WTC11 (cell line): ENCODE data around the gene BMP8B. TPM values are rescaled to one million over a fixed set of nuclear protein-coding genes. Genes with fewer than 3 reads are reported as not detected.

Source experiments
- ATAC-seq: fragments of 200-7000 bp; cut with Tn5 transposase; 2 replicates; pipeline ENCODE4 v1.10.0; 2021; ENCODE audit warnings: mild to moderate bottlenecking, moderate library complexity
- CTCF ChIA-PET: fragments of 300-600 bp; sonication (Branson Sonifier 250); formaldehyde crosslinking; loops from one replicate; lab custom pipeline; 2021; ENCODE audit warnings: antibody characterized with exemption; lab: Charles Lee
- POLR2A ChIA-PET: fragments of 350-600 bp; sonication (Branson Sonifier 250); formaldehyde crosslinking; loops from one replicate; lab custom pipeline; 2021; ENCODE audit warnings: antibody characterized with exemption; lab: Charles Lee
- DNase-seq: peaks from one replicate; pipeline ENCODE4 v3.0.0; 2021; ENCODE audit warnings: low spot score
- H3K27ac Mint-ChIP-seq: 2 replicates; pipeline ENCODE4 v1.8.0; 2021; ENCODE audit warnings: mixed read lengths
- H3K27me3 Mint-ChIP-seq: 2 replicates; pipeline ENCODE4 v1.8.0; 2021; ENCODE audit warnings: low read depth, mild to moderate bottlenecking, moderate library complexity, mixed read lengths
- H3K36me3 Mint-ChIP-seq: 2 replicates; pipeline ENCODE4 v1.8.0; 2021; ENCODE audit warnings: mixed read lengths
- H3K4me1 Mint-ChIP-seq: 2 replicates; pipeline ENCODE4 v1.8.0; 2022; ENCODE audit warnings: mixed read lengths
- H3K4me3 Mint-ChIP-seq: 2 replicates; pipeline ENCODE4 v1.8.0; 2021; ENCODE audit warnings: mild to moderate bottlenecking, moderate library complexity, mixed read lengths
- H3K9me3 Mint-ChIP-seq: 2 replicates; pipeline ENCODE4 v1.8.0; 2021; ENCODE audit warnings: mixed read lengths
- ARID4B ChIP-seq: sonication (generic); formaldehyde crosslinking; IDR thresholded peaks from 2 replicates; pipeline ENCODE4 v1.8.0; 2023; ENCODE audit warnings: missing genetic modification reagents, mild to moderate bottlenecking, borderline replicate concordance
- ATF2 ChIP-seq: sonication (generic); formaldehyde crosslinking; IDR thresholded peaks from 2 replicates; pipeline ENCODE4 v1.8.1; 2022; ENCODE audit warnings: low read depth, missing genetic modification reagents, borderline replicate concordance
- CBFB ChIP-seq: sonication (generic); formaldehyde crosslinking; IDR thresholded peaks from 2 replicates; pipeline ENCODE4 v1.8.1; 2022; ENCODE audit warnings: mild to moderate bottlenecking, low read depth, missing genetic modification reagents
- CREB1 ChIP-seq: sonication (generic); formaldehyde crosslinking; IDR thresholded peaks from 2 replicates; pipeline ENCODE4 v1.8.0; 2023; ENCODE audit warnings: mild to moderate bottlenecking, missing genetic modification reagents
- CTCF ChIP-seq: fragments of 200-600 bp; IDR thresholded peaks from 2 replicates; pipeline ENCODE4 v1.8.0; 2022; ENCODE audit warnings: antibody characterized with exemption
- ETV6 ChIP-seq: sonication (generic); formaldehyde crosslinking; IDR thresholded peaks from 2 replicates; pipeline ENCODE4 v1.8.1; 2022; ENCODE audit warnings: mild to moderate bottlenecking, missing genetic modification reagents
- GABPB1 ChIP-seq: sonication (generic); formaldehyde crosslinking; IDR thresholded peaks from 2 replicates; pipeline ENCODE4 v1.8.1; 2023; ENCODE audit warnings: mild to moderate bottlenecking, missing genetic modification reagents
- NR1H2 ChIP-seq: sonication (generic); formaldehyde crosslinking; IDR thresholded peaks from 2 replicates; pipeline ENCODE4 v1.9.0; 2021; ENCODE audit warnings: mild to moderate bottlenecking, moderate library complexity, missing genetic modification reagents
- PRDM15 ChIP-seq: sonication (generic); formaldehyde crosslinking; IDR thresholded peaks from 2 replicates; pipeline ENCODE4 v1.8.0; 2022; ENCODE audit warnings: missing genetic modification reagents
- ZNF219 ChIP-seq: sonication (generic); formaldehyde crosslinking; IDR thresholded peaks from 2 replicates; pipeline ENCODE4 v1.8.0; 2023; ENCODE audit warnings: missing genetic modification reagents, mild to moderate bottlenecking, borderline replicate concordance
- ZNF263 ChIP-seq: sonication (generic); formaldehyde crosslinking; IDR thresholded peaks from 2 replicates; pipeline ENCODE4 v1.8.1; 2022; ENCODE audit warnings: low read depth, mild to moderate bottlenecking, moderate library complexity, missing genetic modification reagents
- ZNF423 ChIP-seq: fragments of 250-450 bp; sonication (Bioruptor Pico); IDR thresholded peaks from 2 replicates; pipeline ENCODE4 v2.1.2; 2022; ENCODE audit warnings: mild to moderate bottlenecking, moderate library complexity
- ZNF671 ChIP-seq: fragments of 250-450 bp; sonication (Bioruptor Pico); IDR thresholded peaks from 2 replicates; pipeline ENCODE4 v1.8.0; 2021; ENCODE audit warnings: mild to moderate bottlenecking
- total RNA-seq: library from RNA; stranded (reverse); gene quantifications from 3 replicates; pipeline ENCODE4 v1.2.3, GENCODE V29; 2021

Gene BMP8B
- total RNA-seq, 1 experiment from 2014 or later: 0.74 TPM

- POLR2A ChIA-PET: no interaction called here
- TF ChIP-seq ETV6 (CRISPR knock-in tag): no peak
- no peak for TF ChIP-seq ZNF671 (CRISPR knock-in tag)
- TF ChIP-seq ZNF219 (CRISPR knock-in tag): no peak
- no peak for TF ChIP-seq NR1H2 (CRISPR knock-in tag)
- TF ChIP-seq ZNF423 (CRISPR knock-in tag): no peak
- no peak for TF ChIP-seq ATF2 (CRISPR knock-in tag)
- no peak for TF ChIP-seq CREB1 (CRISPR knock-in tag)
- TF ChIP-seq CTCF: no peak
- no peak for TF ChIP-seq ARID4B (CRISPR knock-in tag)
- TF ChIP-seq ZNF263 (CRISPR knock-in tag): no peak
- no peak for TF ChIP-seq GABPB1
- no peak for TF ChIP-seq PRDM15 (CRISPR knock-in tag)
- no peak for TF ChIP-seq CBFB (CRISPR knock-in tag)
- Mint-ChIP-seq H3K27me3 (no peaks in the 10 kb centered on the region; the same call in 1 of the 2 replicates), H3K27ac (no peak overlapping the region), H3K4me3 (no peak overlapping the region), H3K9me3 (no peaks in the 10 kb centered on the region), H3K4me1 (peaks cover 16% of the 10 kb centered on the region), H3K36me3 (peaks cover 2% of the 10 kb centered on the region; the same call in 1 of the 2 replicates)
- CTCF ChIA-PET: interaction anchor here (2.0 kb wide), 1 partner anchor 86 kb away, joined by 5 read pairs; no protein-coding TSS in a partner anchor
- DNase-seq (no peak), ATAC-seq (no peak)
Measured at GRCh38 chr1:39833621-39834385, 45.1 kb upstream of the BMP8B start.
